Small intestine (tissue), 7 donors: ENCODE measurements around the gene FRMD4A. TPM values are rescaled to one million over a fixed set of nuclear protein-coding genes. Genes with fewer than 3 reads are reported as not detected.

Experiments used
- DNase-seq, 2 donors: peaks; one replicate each; pipeline versions ENCODE4 v3.0.0 to v3.0.0-alpha.2; 2013
- FAIRE-seq: peaks from 2 replicates; lab custom pipeline; 2012; peaks lifted over from hg19 to GRCh38; lab: Jason Lieb, UNC
- H3K27ac ChIP-seq, 3 donors: one replicate each; pipeline ENCODE4 v1.5.1; 2013; ENCODE audit warnings: low read length in 2 of 3, mild to moderate bottlenecking in 2 of 3, control low read depth in 1 of 3, inconsistent platforms in 1 of 3, low read depth in 1 of 3, moderate library complexity in 1 of 3
- H3K27me3 ChIP-seq, 3 donors: one replicate each; pipeline ENCODE4 v1.6.1; 2013; ENCODE audit warnings: low read length in 3 of 3, inconsistent platforms in 1 of 3; ENCODE audit not compliant: control insufficient read depth in 3 of 3, insufficient read depth in 3 of 3
- H3K36me3 ChIP-seq, 3 donors: one replicate each; pipeline ENCODE4 v1.6.1; 2013; ENCODE audit warnings: low read length in 3 of 3, inconsistent platforms in 1 of 3, low read depth in 1 of 3, mild to moderate bottlenecking in 1 of 3, moderate library complexity in 1 of 3; ENCODE audit not compliant: control insufficient read depth in 3 of 3, insufficient read depth in 2 of 3
- H3K4me1 ChIP-seq, 3 donors: one replicate each; pipeline ENCODE4 v1.6.1; 2013; ENCODE audit warnings: low read length in 2 of 3, inconsistent platforms in 1 of 3, low read depth in 1 of 3, mild to moderate bottlenecking in 1 of 3, moderate library complexity in 1 of 3; ENCODE audit not compliant: control insufficient read depth in 3 of 3, insufficient read depth in 2 of 3
- H3K4me3 ChIP-seq, 3 donors: one replicate each; pipeline ENCODE4 v1.5.1; 2013; ENCODE audit warnings: low read length in 3 of 3, control low read depth in 1 of 3, inconsistent platforms in 1 of 3, low read depth in 1 of 3, mild to moderate bottlenecking in 1 of 3, moderate library complexity in 1 of 3
- H3K9me3 ChIP-seq, 2 donors: one replicate each; pipeline ENCODE4 v1.6.1; 2013; ENCODE audit warnings: low read depth in 1 of 2, low read length in 1 of 2; ENCODE audit not compliant: control insufficient read depth in 2 of 2, insufficient read depth in 1 of 2
- WGBS, 3 donors: extraction: QIAGEN DNeasy Blood & Tissue Kit; methylation state at CpG; one replicate each; pipeline ENCODE4 v1.1.7; 2013; 5-methylcytosine and 5-hydroxymethylcytosine counted together
- polyA plus RNA-seq, 4 donors: library from polyadenylated mRNA; stranded (reverse) in 3 of 4; unstranded in 1 of 4; fragments of 200-250 nt in 3 of 4; fragments of 120-200 nt in 1 of 4; gene quantifications; one replicate each; pipeline versions ENCODE4 v1.2.1 to v1.2.3, GENCODE V29; 2013
- donor health status: healthy with polysubstance abuse.
- donor health status: control.
- donor health status: control.
- donor health status: Bipolar disorder and iron deficiency.
- donor health status: healthy.

FRMD4A gene
- polyA plus RNA-seq, 4 donors: 0.45 to 16.9 (median 6.2) TPM

DNA sequence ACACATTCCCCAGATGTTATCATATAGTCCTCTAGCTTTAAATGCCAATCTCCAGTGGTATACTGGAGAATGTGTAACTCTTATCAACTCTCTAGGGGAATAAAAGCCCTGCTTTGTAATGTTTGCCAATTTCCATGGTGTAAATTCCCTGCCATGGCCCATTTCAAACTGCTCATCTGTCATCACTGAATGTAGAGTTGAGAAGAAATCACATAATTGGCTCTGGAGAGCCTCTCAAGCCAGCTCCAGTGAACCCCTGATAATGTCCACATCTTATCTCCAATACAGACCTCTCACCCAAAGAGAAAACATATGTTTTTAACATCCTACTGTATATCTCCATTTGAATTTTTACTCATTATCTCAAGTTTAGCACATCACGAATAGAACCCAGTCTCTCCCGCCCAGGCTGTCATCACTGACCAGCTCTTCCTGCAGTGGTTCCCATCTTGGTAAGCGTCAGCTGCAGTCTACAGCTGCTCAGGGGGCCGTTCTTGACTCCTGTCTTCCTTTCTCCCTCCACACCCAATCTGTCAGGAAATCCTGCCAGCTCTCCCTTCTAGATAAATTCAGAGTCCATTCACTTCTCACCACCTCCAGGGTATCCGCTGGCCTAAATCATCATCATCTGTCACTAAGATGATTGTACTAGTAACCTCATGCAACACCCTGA lies 332.4 kb downstream of the FRMD4A start:
- no peak for DNase-seq
- Histone ChIP-seq H3K27me3 (no peaks in the 10 kb centered on the region), H3K36me3 (no peaks in the 10 kb centered on the region), H3K4me1 (no peaks in the 10 kb centered on the region), H3K9me3 (peaks cover 0 to 3% of the 10 kb centered on the region in 2 donors), H3K27ac (no peak overlapping the region), H3K4me3 (no peak overlapping the region)
- no peak for FAIRE-seq
- WGBS, 3 donors: 71 to 87% (median 76%) methylated on average over 5 of the region's 5 CpGs

DNA sequence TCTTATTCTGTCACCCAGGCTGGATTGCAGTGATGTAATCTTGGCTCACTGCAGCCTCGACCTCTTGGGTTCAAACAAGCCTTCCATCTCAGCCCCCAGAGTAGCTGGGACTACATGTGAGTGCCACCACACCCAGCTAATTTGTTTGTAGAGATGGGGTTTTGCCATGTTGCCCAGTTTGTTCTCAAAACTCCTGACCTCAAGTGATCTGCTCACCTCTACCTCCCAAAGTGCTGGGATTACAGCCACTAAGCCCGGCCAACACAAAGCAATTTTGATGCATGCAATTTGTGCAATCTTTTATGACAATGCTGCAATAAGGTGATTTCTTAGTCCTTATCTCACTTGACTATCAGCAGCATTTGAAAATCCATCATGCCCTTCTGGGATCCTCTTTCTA lies 333.1 kb downstream of the FRMD4A start:
- 45 to 71% (median 54%) methylated on average over 2 of the region's 2 CpGs for WGBS, 3 donors
- Histone ChIP-seq H3K27me3 (no peaks in the 10 kb centered on the region), H3K4me3 (no peak overlapping the region), H3K36me3 (no peaks in the 10 kb centered on the region), H3K27ac (no peak overlapping the region), H3K9me3 (peaks cover 0 to 3% of the 10 kb centered on the region in 2 donors), H3K4me1 (no peaks in the 10 kb centered on the region)
- DNase-seq: no peak
- no peak for FAIRE-seq

- WGBS, 3 donors: 50 to 68% (median 62%) methylated on average over 5 of the region's 5 CpGs
- Histone ChIP-seq H3K9me3 (peaks cover 0 to 3% of the 10 kb centered on the region in 2 donors), H3K36me3 (no peaks in the 10 kb centered on the region), H3K27me3 (no peaks in the 10 kb centered on the region), H3K4me1 (peaks cover 0 to 4% (median 0%) of the 10 kb centered on the region in 3 donors), H3K27ac (no peak overlapping the region), H3K4me3 (no peak overlapping the region)
- no peak for DNase-seq
- FAIRE-seq: no peak
Measured at GRCh38 chr10:13994932-13995331, 335.8 kb downstream of the FRMD4A start.

DNA sequence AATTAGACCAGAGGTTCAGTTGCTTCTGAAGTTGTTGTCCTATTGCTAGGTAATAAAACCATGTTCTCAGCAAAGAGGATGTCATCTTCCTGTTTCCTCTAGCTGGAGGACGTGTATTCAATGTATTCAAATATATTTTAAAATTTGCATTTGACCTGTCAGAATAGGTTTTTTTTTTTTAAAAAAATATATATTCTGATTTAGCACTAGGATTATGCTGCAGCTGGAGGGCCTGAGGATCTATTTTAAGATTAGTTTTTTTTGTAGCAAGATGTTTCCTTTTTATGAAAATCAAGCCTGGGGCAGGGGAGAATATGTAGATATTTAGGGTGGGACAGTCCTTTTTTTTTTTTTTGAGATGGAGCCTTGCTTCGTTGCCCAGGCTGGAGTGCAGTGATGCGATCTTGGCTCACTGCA lies 337.0 kb downstream of the FRMD4A start:
- Histone ChIP-seq H3K9me3 (peaks cover 0 to 3% of the 10 kb centered on the region in 2 donors), H3K4me3 (no peak overlapping the region), H3K27me3 (no peaks in the 10 kb centered on the region), H3K4me1 (peaks cover 0 to 4% (median 0%) of the 10 kb centered on the region in 3 donors), H3K27ac (no peak overlapping the region), H3K36me3 (no peaks in the 10 kb centered on the region)
- DNase-seq (no peak), FAIRE-seq (no peak)
- 51 to 73% (median 61%) methylated on average over 3 of the region's 3 CpGs for WGBS, 3 donors

DNA sequence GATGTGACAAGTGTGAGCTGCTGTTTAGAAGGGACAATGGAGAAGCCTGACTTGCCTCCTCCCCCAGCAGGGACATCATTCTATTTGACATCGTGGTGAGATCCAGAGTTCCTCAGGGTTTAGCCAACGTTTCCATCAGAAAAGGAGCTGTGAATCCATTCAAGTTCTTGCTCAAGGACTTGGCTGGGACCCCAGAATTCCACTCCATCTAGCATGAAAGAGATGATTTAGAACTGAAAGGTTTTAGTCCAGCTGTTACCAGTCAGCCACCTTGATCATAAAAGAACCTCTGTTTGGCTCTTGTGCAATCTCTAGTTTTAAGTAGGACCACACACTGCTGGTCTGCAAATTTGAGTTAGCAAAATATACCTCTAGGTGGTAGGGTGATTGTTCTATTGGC lies 337.6 kb downstream of the FRMD4A start:
- 33 to 46% (median 45%) methylated on average over 2 of the region's 2 CpGs for WGBS, 3 donors
- peak overlapping the region in 1 of 3 donors; percentile 36 for H3K27ac ChIP-seq
- DNase-seq (no peak), FAIRE-seq (no peak)
- H3K36me3 ChIP-seq: no peaks in the 10 kb centered on the region
- H3K4me1 ChIP-seq: peaks cover 0 to 4% (median 0%) of the 10 kb centered on the region in 3 donors
- no peak overlapping the region for H3K4me3 ChIP-seq
- H3K27me3 ChIP-seq: no peaks in the 10 kb centered on the region
- H3K9me3 ChIP-seq: peaks cover 0 to 3% of the 10 kb centered on the region in 2 donors

DNA sequence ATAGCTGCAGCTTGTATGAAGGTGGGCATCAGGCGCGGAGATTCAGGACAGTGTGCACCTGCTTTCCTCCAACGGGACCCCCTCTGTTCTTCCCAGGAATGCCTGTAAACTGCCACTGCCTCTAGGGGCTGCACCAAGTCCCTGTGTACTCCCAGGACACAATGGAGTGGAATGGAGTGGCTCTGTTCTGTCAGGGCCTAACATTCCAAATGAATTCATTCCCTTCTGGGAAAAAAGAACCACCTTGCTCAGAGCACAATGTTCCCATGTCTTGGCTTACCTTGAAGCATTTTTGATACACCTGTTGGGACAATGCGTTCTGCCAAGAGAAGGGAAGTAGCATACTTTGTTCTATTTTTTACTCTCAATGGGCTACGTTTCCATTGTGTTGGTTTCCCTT lies 339.4 kb downstream of the FRMD4A start:
- Histone ChIP-seq H3K9me3 (peaks cover 0 to 3% of the 10 kb centered on the region in 2 donors), H3K27ac (peak overlapping the region in 2 of 3 donors; percentile 40 to 80), H3K36me3 (no peaks in the 10 kb centered on the region), H3K4me1 (peaks cover 0 to 4% (median 0%) of the 10 kb centered on the region in 3 donors), H3K4me3 (no peak overlapping the region), H3K27me3 (no peaks in the 10 kb centered on the region)
- no peak for DNase-seq
- 64 to 76% (median 69%) methylated on average over 5 of the region's 5 CpGs for WGBS, 3 donors
- no peak for FAIRE-seq

DNA sequence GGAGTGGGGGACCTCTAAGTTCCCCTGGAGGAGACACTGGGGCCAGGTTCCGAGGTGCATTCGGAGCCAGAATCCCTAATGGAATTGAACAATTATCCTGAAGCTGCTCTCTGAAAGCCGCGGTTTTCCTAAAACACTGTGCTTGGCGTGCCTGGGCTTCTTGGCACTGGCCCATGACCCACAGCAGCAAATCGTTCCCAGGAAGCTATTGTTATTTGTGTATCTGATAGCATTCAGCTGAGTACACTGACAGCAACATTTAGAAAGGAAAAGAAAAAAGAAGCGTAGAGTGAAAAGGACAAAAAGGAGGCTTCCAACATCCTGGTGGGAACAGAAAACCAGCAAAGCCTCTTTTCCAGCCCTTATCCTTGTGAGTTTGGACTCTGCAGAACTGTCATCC lies 339.8 kb downstream of the FRMD4A start:
- H3K27me3 ChIP-seq: no peaks in the 10 kb centered on the region
- no peak overlapping the region for H3K4me3 ChIP-seq
- WGBS, 3 donors: 56 to 75% (median 70%) methylated on average over 7 of the region's 7 CpGs
- H3K9me3 ChIP-seq: no peaks in the 10 kb centered on the region
- peaks cover 0 to 4% (median 0%) of the 10 kb centered on the region in 3 donors for H3K4me1 ChIP-seq
- peak overlapping the region in 2 of 3 donors; percentile 40 to 80 for H3K27ac ChIP-seq
- FAIRE-seq (no peak), DNase-seq (no peak)
- H3K36me3 ChIP-seq: no peaks in the 10 kb centered on the region

GRCh38 chr10:13990392-13990805 lies 340.3 kb downstream of the FRMD4A start:
- FAIRE-seq (no peak), DNase-seq (peak in 1 of 2 donors; percentile 23)
- no peaks in the 10 kb centered on the region for H3K27me3 ChIP-seq

More at GRCh38 chr10:13990392-13990805, 340.3 kb downstream of the FRMD4A start:
- peak overlapping the region in 2 of 3 donors; percentile 40 to 80 for H3K27ac ChIP-seq
- H3K4me3 ChIP-seq: no peak overlapping the region
- H3K9me3 ChIP-seq: no peaks in the 10 kb centered on the region
- WGBS, 3 donors: 46 to 61% (median 59%) methylated on average over 12 of the region's 12 CpGs
- no peaks in the 10 kb centered on the region for H3K36me3 ChIP-seq
- H3K4me1 ChIP-seq: peaks cover 0 to 4% (median 0%) of the 10 kb centered on the region in 3 donors
